ENCODE data around the gene AICDA. TPM values are rescaled to one million over a fixed set of nuclear protein-coding genes. Genes with fewer than 3 reads are reported as not detected.

Gene AICDA
- total RNA-seq, 2 donors from 2014 or later = not detected

DNA sequence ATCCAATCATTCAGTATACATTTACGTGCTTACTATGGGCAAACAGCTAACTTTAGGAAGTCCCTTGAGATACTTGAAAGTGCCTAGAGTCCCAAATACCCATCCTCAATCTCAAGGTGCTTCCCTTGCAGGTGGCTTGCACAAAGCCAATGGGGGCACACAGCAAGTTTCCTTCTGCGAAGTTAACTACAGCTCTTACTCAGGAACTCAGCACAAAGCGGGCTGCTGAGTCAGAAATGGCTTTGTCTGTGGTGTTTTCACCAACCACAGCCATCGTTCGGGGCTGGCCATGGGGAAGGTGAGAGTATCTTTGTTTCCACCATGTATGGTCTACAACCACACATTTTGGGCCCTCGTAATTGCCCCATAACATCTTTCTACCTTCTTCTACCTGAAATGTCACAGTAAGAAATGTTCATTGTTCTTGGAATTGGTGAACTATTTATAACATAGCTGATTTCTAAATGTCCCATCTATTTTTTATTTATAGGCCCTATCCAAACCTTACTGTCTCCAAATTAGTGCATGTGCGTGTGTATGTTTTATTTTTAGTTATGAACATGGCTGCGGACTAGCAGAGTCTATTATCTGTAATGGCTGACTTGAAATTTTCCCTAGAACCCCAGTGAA is 36.0 kb upstream of the AICDA start:
- Histone ChIP-seq H3K27ac (no peak overlapping the region), H3K36me3 (replicated peaks in 1 of 2; ENCODE audit: insufficient read depth in 1 of 2, low read depth in 2 of 2) (no peaks in the 10 kb centered on the region), H3K4me3 (no peak overlapping the region), H3K27me3 (no peaks in the 10 kb centered on the region), H3K4me1 (no peaks in the 10 kb centered on the region), H3K9me3 (no peaks in the 10 kb centered on the region)
- ATAC-seq = no peak
- 77 to 78% methylated on average over 8 of the region's 8 CpGs for WGBS, 2 donors
- TF ChIP-seq POLR2A (IDR thresholded peaks at IDR 0.05) (no peak), CTCF (IDR thresholded peaks at IDR 0.05) (no peak)
- intact Hi-C loops (cut with DNase I) = no loop called here
- no peak for DNase-seq

DNA sequence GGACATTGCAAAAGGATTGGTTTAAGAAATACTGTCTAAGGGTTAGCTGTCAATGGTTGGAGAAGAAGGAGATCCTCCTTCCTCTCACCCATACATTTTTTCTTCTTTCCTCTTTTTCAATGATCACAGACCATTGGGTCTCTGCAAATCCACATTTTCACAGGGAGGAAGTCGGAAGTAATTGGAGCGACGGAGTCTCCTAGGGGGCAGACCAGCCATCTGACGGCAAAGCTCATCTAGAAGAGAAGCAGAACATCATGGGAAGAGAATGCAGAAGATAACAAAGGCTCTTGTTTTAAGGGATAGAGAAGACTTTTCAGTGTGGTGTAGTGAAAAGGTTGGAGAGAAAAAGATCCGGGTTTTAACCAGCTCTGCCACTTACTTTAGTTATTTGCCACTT is 35.3 kb upstream of the AICDA start:
- intact Hi-C loops (cut with DNase I) = no loop called here
- Histone ChIP-seq H3K4me1 (no peaks in the 10 kb centered on the region), H3K27ac (no peak overlapping the region), H3K27me3 (no peaks in the 10 kb centered on the region), H3K9me3 (no peaks in the 10 kb centered on the region), H3K36me3 (replicated peaks in 1 of 2; ENCODE audit: insufficient read depth in 1 of 2, low read depth in 2 of 2) (no peaks in the 10 kb centered on the region), H3K4me3 (no peak overlapping the region)
- ATAC-seq = no peak
- DNase-seq = no peak
- TF ChIP-seq POLR2A (IDR thresholded peaks at IDR 0.05) = no peak
- no peak for TF ChIP-seq CTCF (IDR thresholded peaks at IDR 0.05)
- WGBS, 2 donors = 75 to 85% methylated on average over 5 of the region's 5 CpGs

DNA sequence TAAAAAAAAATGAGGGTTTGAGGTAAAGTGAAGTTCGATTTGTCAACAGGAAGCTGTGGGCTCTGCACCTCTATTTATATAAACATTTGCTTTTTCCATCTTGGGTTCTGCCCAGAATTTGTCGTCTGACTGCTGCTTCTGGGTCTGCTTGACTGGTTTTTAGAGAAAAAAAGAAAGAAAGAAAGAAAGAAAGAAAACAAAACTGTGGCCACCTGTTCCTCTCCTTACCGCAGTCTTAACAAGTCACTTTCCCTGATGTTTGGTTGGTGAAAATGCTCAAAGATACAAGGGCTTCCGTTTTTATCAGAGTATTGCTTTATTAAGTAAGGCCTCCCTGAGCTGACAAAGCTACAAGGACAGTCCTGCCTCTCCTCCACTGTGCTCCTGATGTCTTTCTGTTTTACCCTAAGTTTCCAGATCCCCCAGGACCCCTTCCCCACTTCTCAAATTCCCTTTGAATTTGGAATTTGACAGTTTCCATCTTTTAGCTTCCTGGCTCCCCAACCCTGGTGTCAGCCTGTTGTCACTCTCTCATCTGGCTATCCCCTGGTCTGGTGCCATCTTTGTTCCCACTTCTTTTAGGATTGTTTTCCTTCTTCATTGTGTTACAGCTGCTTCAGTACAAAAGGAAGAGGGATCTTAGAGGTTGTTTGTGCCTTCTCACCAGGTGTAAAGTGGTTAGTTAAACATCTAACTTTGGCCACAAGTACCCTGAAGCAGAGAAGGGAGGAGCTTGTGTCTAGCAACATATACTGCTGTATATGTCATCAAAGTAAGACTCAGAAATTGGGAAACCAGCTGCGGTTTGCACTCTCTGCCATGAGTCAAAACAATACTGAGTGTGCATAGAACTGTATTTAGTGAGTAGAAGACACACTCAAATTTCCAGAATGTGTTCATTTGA is 31.9 kb upstream of the AICDA start:
- Histone ChIP-seq H3K27ac (no peak overlapping the region), H3K4me3 (no peak overlapping the region), H3K9me3 (no peaks in the 10 kb centered on the region), H3K4me1 (no peaks in the 10 kb centered on the region), H3K27me3 (no peaks in the 10 kb centered on the region), H3K36me3 (replicated peaks in 1 of 2; ENCODE audit: insufficient read depth in 1 of 2, low read depth in 2 of 2) (no peaks in the 10 kb centered on the region)
- TF ChIP-seq CTCF (IDR thresholded peaks at IDR 0.05) (no peak), POLR2A (IDR thresholded peaks at IDR 0.05) (no peak)
- DNase-seq (no peak), ATAC-seq (no peak)
- WGBS, 2 donors = 30 to 33% methylated on average over 5 of the region's 5 CpGs
- intact Hi-C loops (cut with DNase I) = no loop called here

GRCh38 chr12:8642775-8643174 is 30.1 kb upstream of the AICDA start:
- H3K27ac ChIP-seq = no peak overlapping the region
- H3K27me3 ChIP-seq = no peaks in the 10 kb centered on the region
- H3K4me1 ChIP-seq = no peaks in the 10 kb centered on the region
- DNase-seq (no peak), ATAC-seq (no peak)
- no peak overlapping the region for H3K4me3 ChIP-seq
- WGBS, 2 donors = 88 to 96% methylated on average over 1 of the region's 1 CpG
- H3K36me3 ChIP-seq (replicated peaks in 1 of 2; ENCODE audit: insufficient read depth in 1 of 2, low read depth in 2 of 2) = no peaks in the 10 kb centered on the region
- TF ChIP-seq CTCF (IDR thresholded peaks at IDR 0.05) = no peak
- TF ChIP-seq POLR2A (IDR thresholded peaks at IDR 0.05) = no peak
- intact Hi-C loops (cut with DNase I) = no loop called here
- H3K9me3 ChIP-seq = no peaks in the 10 kb centered on the region
